Measurements from ENCODE around the gene KIF23. TPM values are rescaled to one million over a fixed set of nuclear protein-coding genes. Genes with fewer than 3 reads are reported as not detected.

KIF23 gene
- total RNA-seq, 1 experiment from 2014 or later = 74.2 TPM

GRCh38 chr15:69434238-69434637 is 20.1 kb downstream of the KIF23 start:
- POLR2A ChIA-PET = no interaction called here
- DNase-seq = no peak
- Mint-ChIP-seq H3K27me3 (ENCODE audit: insufficient read depth, unreplicated experiment) (no peaks in the 10 kb centered on the region), H3K9me3 (ENCODE audit: unreplicated experiment) (no peaks in the 10 kb centered on the region), H3K4me1 (ENCODE audit: low read depth, unreplicated experiment) (no peaks in the 10 kb centered on the region), H3K4me3 (ENCODE audit: unreplicated experiment) (no peak overlapping the region), H3K36me3 (ENCODE audit: insufficient read depth, unreplicated experiment) (peaks cover 85% of the 10 kb centered on the region), H3K27ac (ENCODE audit: unreplicated experiment) (no peak overlapping the region)
- no peaks in the 10 kb centered on the region for H3K27me3 ChIP-seq (replicated peaks; ENCODE audit: control insufficient read depth, insufficient read depth, low read length)
- H3K4me1 ChIP-seq = no peaks in the 10 kb centered on the region
- no peaks in the 10 kb centered on the region; the same call in 1 of the 2 replicates for H3K36me3 ChIP-seq (ENCODE audit: control insufficient read depth, insufficient read depth, low read length)
- no peaks in the 10 kb centered on the region for H3K9me3 ChIP-seq
- TF ChIP-seq, protein P1, sequence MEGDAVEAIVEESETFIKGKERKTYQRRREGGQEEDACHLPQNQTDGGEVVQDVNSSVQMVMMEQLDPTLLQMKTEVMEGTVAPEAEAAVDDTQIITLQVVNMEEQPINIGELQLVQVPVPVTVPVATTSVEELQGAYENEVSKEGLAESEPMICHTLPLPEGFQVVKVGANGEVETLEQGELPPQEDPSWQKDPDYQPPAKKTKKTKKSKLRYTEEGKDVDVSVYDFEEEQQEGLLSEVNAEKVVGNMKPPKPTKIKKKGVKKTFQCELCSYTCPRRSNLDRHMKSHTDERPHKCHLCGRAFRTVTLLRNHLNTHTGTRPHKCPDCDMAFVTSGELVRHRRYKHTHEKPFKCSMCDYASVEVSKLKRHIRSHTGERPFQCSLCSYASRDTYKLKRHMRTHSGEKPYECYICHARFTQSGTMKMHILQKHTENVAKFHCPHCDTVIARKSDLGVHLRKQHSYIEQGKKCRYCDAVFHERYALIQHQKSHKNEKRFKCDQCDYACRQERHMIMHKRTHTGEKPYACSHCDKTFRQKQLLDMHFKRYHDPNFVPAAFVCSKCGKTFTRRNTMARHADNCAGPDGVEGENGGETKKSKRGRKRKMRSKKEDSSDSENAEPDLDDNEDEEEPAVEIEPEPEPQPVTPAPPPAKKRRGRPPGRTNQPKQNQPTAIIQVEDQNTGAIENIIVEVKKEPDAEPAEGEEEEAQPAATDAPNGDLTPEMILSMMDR (IDR thresholded peaks at IDR 0.05; ENCODE audit: insufficient read depth in 1 of 2, low read depth in 1 of 2, low read length in 1 of 2, severe bottlenecking in 1 of 2, unreplicated experiment in 1 of 2) = no peak
- H3K4me3 ChIP-seq (ENCODE audit: low read depth, low read length) = no peak overlapping the region
- intact Hi-C loops (cut with micrococcal nuclease; ENCODE audit: unreplicated experiment) = no loop called here
- BruUV-seq (replicated peaks) = no TSS peak
- CTCF ChIA-PET = no interaction called here

- no peaks in the 10 kb centered on the region for H3K9me3 Mint-ChIP-seq (ENCODE audit: unreplicated experiment)
- no peak overlapping the region for H3K4me3 ChIP-seq (ENCODE audit: low read depth, low read length)
- H3K27me3 Mint-ChIP-seq (ENCODE audit: insufficient read depth, unreplicated experiment) = no peaks in the 10 kb centered on the region
- H3K36me3 ChIP-seq (ENCODE audit: control insufficient read depth, insufficient read depth, low read length) = no peaks in the 10 kb centered on the region; the same call in 1 of the 2 replicates
- H3K27me3 ChIP-seq (replicated peaks; ENCODE audit: control insufficient read depth, insufficient read depth, low read length) = no peaks in the 10 kb centered on the region
- ChIA-PET POLR2A (no interaction called here), CTCF (no interaction called here)
- no peaks in the 10 kb centered on the region for H3K4me1 ChIP-seq
- intact Hi-C loops (cut with micrococcal nuclease; ENCODE audit: unreplicated experiment) = no loop called here
- H3K4me3 Mint-ChIP-seq (ENCODE audit: unreplicated experiment) = no peak overlapping the region
- no peak for DNase-seq
- H3K9me3 ChIP-seq = no peaks in the 10 kb centered on the region
- H3K27ac Mint-ChIP-seq (ENCODE audit: unreplicated experiment) = no peak overlapping the region
- TF ChIP-seq, protein P1 (IDR thresholded peaks at IDR 0.05; ENCODE audit: insufficient read depth in 1 of 2, low read depth in 1 of 2, low read length in 1 of 2, severe bottlenecking in 1 of 2, unreplicated experiment in 1 of 2) = no peak
- peaks cover 88% of the 10 kb centered on the region for H3K36me3 Mint-ChIP-seq (ENCODE audit: insufficient read depth, unreplicated experiment)
- no TSS peak for BruUV-seq (replicated peaks)
- H3K4me1 Mint-ChIP-seq (ENCODE audit: low read depth, unreplicated experiment) = no peaks in the 10 kb centered on the region
Observed at GRCh38 chr15:69434679-69435078, 20.5 kb downstream of the KIF23 start.

DNA sequence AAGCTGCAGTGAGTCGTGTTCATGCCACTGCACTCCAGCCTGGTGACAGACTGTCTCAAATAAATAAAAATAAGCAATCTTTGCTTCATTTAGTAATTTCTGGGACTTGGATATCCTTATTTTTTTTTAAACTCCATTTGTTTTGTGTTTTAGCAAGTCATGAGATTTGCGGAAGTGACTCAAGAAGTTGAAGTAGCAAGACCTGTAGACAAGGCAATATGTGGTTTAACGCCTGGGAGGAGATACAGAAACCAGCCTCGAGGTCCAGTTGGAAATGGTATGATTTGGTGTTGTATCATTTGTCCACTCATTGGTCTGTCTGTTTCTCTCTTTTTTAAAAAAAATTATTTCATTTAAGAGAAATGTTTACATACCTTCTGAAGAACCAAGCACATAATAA is 21.8 kb downstream of the KIF23 start:
- ChIA-PET POLR2A (no interaction called here), CTCF (no interaction called here)
- no peak for DNase-seq
- no peaks in the 10 kb centered on the region for H3K9me3 Mint-ChIP-seq (ENCODE audit: unreplicated experiment)
- TF ChIP-seq, protein P1 (IDR thresholded peaks at IDR 0.05; ENCODE audit: insufficient read depth in 1 of 2, low read depth in 1 of 2, low read length in 1 of 2, severe bottlenecking in 1 of 2, unreplicated experiment in 1 of 2) = no peak
- no peaks in the 10 kb centered on the region for H3K27me3 Mint-ChIP-seq (ENCODE audit: insufficient read depth, unreplicated experiment)
- no peak overlapping the region for H3K27ac Mint-ChIP-seq (ENCODE audit: unreplicated experiment)
- Histone ChIP-seq H3K36me3 (ENCODE audit: control insufficient read depth, insufficient read depth, low read length) (no peaks in the 10 kb centered on the region; the same call in 1 of the 2 replicates), H3K4me3 (ENCODE audit: low read depth, low read length) (no peak overlapping the region), H3K27me3 (replicated peaks; ENCODE audit: control insufficient read depth, insufficient read depth, low read length) (no peaks in the 10 kb centered on the region), H3K4me1 (no peaks in the 10 kb centered on the region), H3K9me3 (no peaks in the 10 kb centered on the region)
- intact Hi-C loops (cut with micrococcal nuclease; ENCODE audit: unreplicated experiment) = no loop called here
- H3K36me3 Mint-ChIP-seq (ENCODE audit: insufficient read depth, unreplicated experiment) = peaks cover 88% of the 10 kb centered on the region
- H3K4me3 Mint-ChIP-seq (ENCODE audit: unreplicated experiment) = no peak overlapping the region
- no peaks in the 10 kb centered on the region for H3K4me1 Mint-ChIP-seq (ENCODE audit: low read depth, unreplicated experiment)
- BruUV-seq (replicated peaks) = no TSS peak

Measured in Caco-2 (cell line).